Immature natural killer cell (primary cell): ENCODE measurements around the gene ECE2. TPM values are rescaled to one million over a fixed set of nuclear protein-coding genes. Genes with fewer than 3 reads are reported as not detected.

Experiments used
- DNase-seq, 3 donors: peaks; one replicate each; pipeline ENCODE4 v3.0.0; 2022; ENCODE audit warnings: mixed read lengths in 1 of 3
- H3K27ac Mint-ChIP-seq, 6 donors: one replicate each; pipeline ENCODE4 v1.8.0; 2020; ENCODE audit warnings: mixed read lengths in 6 of 6, mild to moderate bottlenecking in 5 of 6, inconsistent platforms in 4 of 6, moderate library complexity in 3 of 6
- H3K27me3 Mint-ChIP-seq, 3 donors: one replicate each; pipeline ENCODE4 v1.8.0; 2020 to 2021; ENCODE audit warnings: low read depth in 3 of 3, mild to moderate bottlenecking in 3 of 3, mixed read lengths in 3 of 3, moderate library complexity in 3 of 3, inconsistent platforms in 1 of 3
- H3K36me3 Mint-ChIP-seq, 3 donors: one replicate each; pipeline ENCODE4 v1.8.0; 2020; ENCODE audit warnings: mixed read lengths in 3 of 3, inconsistent platforms in 2 of 3, mild to moderate bottlenecking in 2 of 3
- H3K4me1 Mint-ChIP-seq, 2 donors: one replicate each; pipeline ENCODE4 v1.8.0; 2020; ENCODE audit warnings: inconsistent platforms in 2 of 2, mild to moderate bottlenecking in 2 of 2, mixed read lengths in 2 of 2, moderate library complexity in 1 of 2
- H3K4me3 Mint-ChIP-seq, 5 donors: one replicate each; pipeline ENCODE4 v1.8.0; 2020; ENCODE audit warnings: mild to moderate bottlenecking in 5 of 5, mixed read lengths in 5 of 5, inconsistent platforms in 3 of 5, moderate library complexity in 3 of 5
- H3K9me3 Mint-ChIP-seq, 6 donors: one replicate each; pipeline ENCODE4 v1.8.0; 2020; ENCODE audit warnings: mild to moderate bottlenecking in 6 of 6, mixed read lengths in 6 of 6, inconsistent platforms in 4 of 6, moderate library complexity in 3 of 6
- polyA plus RNA-seq, 3 donors: library from polyadenylated mRNA; unstranded; fragments of 300-500 nt; fragmentation: Illumina TruSeq; gene quantifications; one replicate each; pipeline ENCODE4 v1.2.3, GENCODE V29; 2021

Gene ECE2
- polyA plus RNA-seq, 3 donors from 2014 or later = not detected

- H3K36me3 Mint-ChIP-seq = peaks cover 3 to 10% (median 5%) of the 10 kb centered on the region in 3 donors
- peaks cover 12 to 14% (median 12%) of the 10 kb centered on the region in 3 donors for H3K27me3 Mint-ChIP-seq
- DNase-seq = peak; percentile 95 to 96 (median 96)
- H3K9me3 Mint-ChIP-seq = peaks cover 0 to 1% (median 0%) of the 10 kb centered on the region in 6 donors
- H3K27ac Mint-ChIP-seq = peak within 1 kb of the TSS; percentile 88 to 97 (median 94)
- peaks cover 17 to 22% of the 10 kb centered on the region in 2 donors for H3K4me1 Mint-ChIP-seq
- H3K4me3 Mint-ChIP-seq = peak within 1 kb of the TSS; percentile 90 to 98 (median 96)
Measured at GRCh38 chr3:184249412-184250166, 26.2 kb upstream of the ECE2 start, which contains the start of gene EEF1AKMT4. Gene EEF1AKMT4 (plus strand): TSS chr3:184249672. CDS start chr3:184249695, 23 bp downstream.

GRCh38 chr3:184250167-184250828 is 25.5 kb upstream of the ECE2 start:
- peak; percentile 83 to 84 (median 84) for DNase-seq
- Mint-ChIP-seq H3K4me1 (peaks cover 17 to 22% of the 10 kb centered on the region in 2 donors), H3K27me3 (peaks cover 12 to 14% (median 12%) of the 10 kb centered on the region in 3 donors), H3K36me3 (peaks cover 0 to 5% (median 3%) of the 10 kb centered on the region in 3 donors), H3K4me3 (peak overlapping the region; percentile 90 to 98 (median 96)), H3K27ac (peak overlapping the region in 5 of 6 donors; percentile 57 to 83 (median 75)), H3K9me3 (peaks cover 0 to 1% (median 0%) of the 10 kb centered on the region in 6 donors)

GRCh38 chr3:184255291-184256039 is 20.4 kb upstream of the ECE2 start:
- Mint-ChIP-seq H3K27ac (no peak overlapping the region), H3K4me1 (peaks cover 4 to 7% of the 10 kb centered on the region in 2 donors), H3K4me3 (no peak overlapping the region)

GRCh38 chr3:184257083-184257915 is 18.5 kb upstream of the ECE2 start:
- DNase-seq = no peak
- Mint-ChIP-seq H3K36me3 (no peaks in the 10 kb centered on the region), H3K27ac (no peak overlapping the region), H3K4me3 (peak overlapping the region in 1 of 5 donors; percentile 50), H3K9me3 (no peaks in the 10 kb centered on the region), H3K4me1 (peaks cover 13 to 17% of the 10 kb centered on the region in 2 donors), H3K27me3 (peaks cover 3 to 7% (median 6%) of the 10 kb centered on the region in 3 donors)

More at GRCh38 chr3:184255291-184256039, 20.4 kb upstream of the ECE2 start:
- Mint-ChIP-seq H3K27me3 (peaks cover 0 to 2% (median 2%) of the 10 kb centered on the region in 3 donors), H3K36me3 (no peaks in the 10 kb centered on the region), H3K9me3 (no peaks in the 10 kb centered on the region)
- DNase-seq = no peak

- Mint-ChIP-seq H3K4me1 (peaks cover 21 to 22% of the 10 kb centered on the region in 2 donors), H3K36me3 (no peaks in the 10 kb centered on the region), H3K27ac (no peak overlapping the region)
Measured at GRCh38 chr3:184258926-184259325, 16.9 kb upstream of the ECE2 start.

GRCh38 chr3:184259396-184259877 is 16.4 kb upstream of the ECE2 start:
- Mint-ChIP-seq H3K9me3 (no peaks in the 10 kb centered on the region), H3K27me3 (peaks cover 3 to 14% (median 12%) of the 10 kb centered on the region in 3 donors), H3K27ac (no peak overlapping the region), H3K4me1 (peaks cover 21 to 22% of the 10 kb centered on the region in 2 donors), H3K4me3 (peak overlapping the region in 4 of 5 donors; percentile 35 to 80 (median 71)), H3K36me3 (no peaks in the 10 kb centered on the region)
- DNase-seq = no peak

More at GRCh38 chr3:184258926-184259325, 16.9 kb upstream of the ECE2 start:
- no peak for DNase-seq
- Mint-ChIP-seq H3K9me3 (no peaks in the 10 kb centered on the region), H3K27me3 (peaks cover 3 to 14% (median 12%) of the 10 kb centered on the region in 3 donors), H3K4me3 (peak overlapping the region; percentile 18 to 80 (median 42))

GRCh38 chr3:184259878-184260723 is 15.7 kb upstream of the ECE2 start:
- Mint-ChIP-seq H3K4me3 (peak overlapping the region; percentile 78 to 89 (median 83)), H3K27me3 (peaks cover 3 to 14% (median 14%) of the 10 kb centered on the region in 3 donors), H3K9me3 (no peaks in the 10 kb centered on the region), H3K36me3 (no peaks in the 10 kb centered on the region), H3K27ac (peak overlapping the region in 4 of 6 donors; percentile 29 to 89 (median 60)), H3K4me1 (peaks cover 21 to 22% of the 10 kb centered on the region in 2 donors)
- peak; percentile 38 to 46 (median 45) for DNase-seq

GRCh38 chr3:184260724-184261269 is 15.0 kb upstream of the ECE2 start:
- Mint-ChIP-seq H3K9me3 (no peaks in the 10 kb centered on the region), H3K4me3 (peak overlapping the region; percentile 78 to 89 (median 83)), H3K27ac (peak overlapping the region in 3 of 6 donors; percentile 58 to 89 (median 62)), H3K4me1 (peaks cover 21 to 22% of the 10 kb centered on the region in 2 donors), H3K27me3 (peaks cover 3 to 14% (median 14%) of the 10 kb centered on the region in 3 donors), H3K36me3 (no peaks in the 10 kb centered on the region)
- no peak for DNase-seq

GRCh38 chr3:184261270-184261853 is 14.5 kb upstream of the ECE2 start, which contains the start of gene CAMK2N2:
Gene CAMK2N2 (minus strand): TSS chr3:184261553. CDS start chr3:184261285, 268 bp downstream.
- DNase-seq = peak; percentile 55 to 60 (median 58)
- Mint-ChIP-seq H3K4me3 (peak within 1 kb of the TSS; percentile 88 to 98 (median 89)), H3K4me1 (peaks cover 21 to 22% of the 10 kb centered on the region in 2 donors), H3K27ac (peak within 1 kb of the TSS in 5 of 6 donors; percentile 29 to 89 (median 65)), H3K27me3 (peaks cover 3 to 14% (median 14%) of the 10 kb centered on the region in 3 donors), H3K9me3 (no peaks in the 10 kb centered on the region), H3K36me3 (no peaks in the 10 kb centered on the region)

- peak; percentile 49 to 55 (median 51) for DNase-seq
- Mint-ChIP-seq H3K4me3 (peak overlapping the region; percentile 83 to 98 (median 89)), H3K27me3 (peaks cover 3 to 14% (median 14%) of the 10 kb centered on the region in 3 donors), H3K9me3 (no peaks in the 10 kb centered on the region), H3K4me1 (peaks cover 21 to 22% of the 10 kb centered on the region in 2 donors), H3K36me3 (no peaks in the 10 kb centered on the region), H3K27ac (peak overlapping the region in 4 of 6 donors; percentile 55 to 74 (median 64))
Measured at GRCh38 chr3:184261854-184262763, 13.7 kb upstream of the ECE2 start.
